ENCODE measurements around the gene NRXN3.

Gene NRXN3

GRCh38 chr14:79091381-79091963 lies 921.3 kb downstream of the NRXN3 start:
- in situ Hi-C loops (cut with MboI; ENCODE audit: low pct_unique_long_range_greater_than_20kb, low sequenced_read_pairs, unreplicated experiment) = no loop called here
- no peak for DNase-seq (ENCODE audit: low spot score)
- TF ChIP-seq CTCF (IDR thresholded peaks at IDR 0.05; ENCODE audit: extremely low read depth, insufficient read depth, missing control alignments) = no peak

GRCh38 chr14:79093531-79093930 lies 923.4 kb downstream of the NRXN3 start:
- DNase-seq (ENCODE audit: low spot score) = no peak
- in situ Hi-C loops (cut with MboI; ENCODE audit: low pct_unique_long_range_greater_than_20kb, low sequenced_read_pairs, unreplicated experiment) = no loop called here
- TF ChIP-seq CTCF (IDR thresholded peaks at IDR 0.05; ENCODE audit: extremely low read depth, insufficient read depth, missing control alignments) = no peak

GRCh38 chr14:79094951-79095350 lies 924.8 kb downstream of the NRXN3 start:
- no peak for TF ChIP-seq CTCF (IDR thresholded peaks at IDR 0.05; ENCODE audit: extremely low read depth, insufficient read depth, missing control alignments)
- in situ Hi-C loops (cut with MboI; ENCODE audit: low pct_unique_long_range_greater_than_20kb, low sequenced_read_pairs, unreplicated experiment) = no loop called here
- DNase-seq (ENCODE audit: low spot score) = no peak

- DNase-seq (ENCODE audit: low spot score) = no peak
- in situ Hi-C loops (cut with MboI; ENCODE audit: low pct_unique_long_range_greater_than_20kb, low sequenced_read_pairs, unreplicated experiment) = no loop called here
- no peak for TF ChIP-seq CTCF (IDR thresholded peaks at IDR 0.05; ENCODE audit: extremely low read depth, insufficient read depth, missing control alignments)
These were observed 926.6 kb downstream of the NRXN3 start for GRCh38 chr14:79096811-79097210.

GRCh38 chr14:79098324-79098723 lies 928.2 kb downstream of the NRXN3 start:
- DNase-seq (ENCODE audit: low spot score) = no peak
- no peak for TF ChIP-seq CTCF (IDR thresholded peaks at IDR 0.05; ENCODE audit: extremely low read depth, insufficient read depth, missing control alignments)
- in situ Hi-C loops (cut with MboI; ENCODE audit: low pct_unique_long_range_greater_than_20kb, low sequenced_read_pairs, unreplicated experiment) = no loop called here

- TF ChIP-seq CTCF (IDR thresholded peaks at IDR 0.05; ENCODE audit: extremely low read depth, insufficient read depth, missing control alignments) = no peak
- in situ Hi-C loops (cut with MboI; ENCODE audit: low pct_unique_long_range_greater_than_20kb, low sequenced_read_pairs, unreplicated experiment) = no loop called here
- DNase-seq (ENCODE audit: low spot score) = no peak
These were observed 930.4 kb downstream of the NRXN3 start for GRCh38 chr14:79100578-79100977.

GRCh38 chr14:79101388-79101787 lies 931.2 kb downstream of the NRXN3 start:
- no peak for TF ChIP-seq CTCF (IDR thresholded peaks at IDR 0.05; ENCODE audit: extremely low read depth, insufficient read depth, missing control alignments)
- DNase-seq (ENCODE audit: low spot score) = no peak
- in situ Hi-C loops (cut with MboI; ENCODE audit: low pct_unique_long_range_greater_than_20kb, low sequenced_read_pairs, unreplicated experiment) = no loop called here
